IMR-90 (cell line): ENCODE results near the gene SOS1. TPM values are rescaled to one million over a fixed set of nuclear protein-coding genes. Genes with fewer than 3 reads are reported as not detected.

Experiments
- ATAC-seq: fragments of 200-7000 bp; cut with Tn5 transposase; 2 replicates; pipeline ENCODE4 v1.9.1; 2020; ENCODE audit warnings: low read depth, mild to moderate bottlenecking, moderate library complexity
- BruUV-seq: library from RNA; stranded (reverse); fragments of 400-500 nt; replicated peaks from 2 replicates; lab custom pipeline; 2021; lab: Mats Ljungman, UMichigan
- CTCF ChIA-PET: fragments of 300-600 bp; formaldehyde crosslinking; extraction: SDS; loops from one replicate; lab custom pipeline; 2021; ENCODE audit warnings: antibody characterized with exemption; lab: Yijun Ruan, JAX
- POLR2A ChIA-PET: fragments of 300-600 bp; sonication (Branson Sonifier 250); formaldehyde crosslinking; loops from one replicate; lab custom pipeline; 2022; ENCODE audit warnings: antibody characterized with exemption; ENCODE audit not compliant: unreplicated experiment; lab: Charles Lee
- DNase-seq: peaks from one replicate; pipeline ENCODE4 v3.0.0; 2013
- H2AFZ ChIP-seq: replicated peaks from 2 replicates; pipeline ENCODE3; 2013; ENCODE audit warnings: low read length, mild to moderate bottlenecking; ENCODE audit not compliant: poor library complexity
- H2AK5ac ChIP-seq: 2 replicates; pipeline ENCODE4 v1.6.1; 2013; ENCODE audit warnings: low read depth, low read length, inconsistent platforms
- H2AK9ac ChIP-seq: replicated peaks from 2 replicates; pipeline ENCODE3; 2013; ENCODE audit warnings: mild to moderate bottlenecking, low read depth, low read length, moderate library complexity; ENCODE audit not compliant: poor library complexity
- H2BK120ac ChIP-seq: 2 replicates; pipeline ENCODE4 v1.6.1; 2013; ENCODE audit warnings: low read depth, low read length, inconsistent platforms
- H2BK15ac ChIP-seq: 3 replicates; pipeline ENCODE4 v1.6.1; 2013; ENCODE audit warnings: low read depth, low read length, inconsistent platforms
- H2BK20ac ChIP-seq: 2 replicates; pipeline ENCODE4 v1.6.1; 2013; ENCODE audit warnings: low read depth, mild to moderate bottlenecking, inconsistent platforms, low read length, moderate library complexity
- H2BK5ac ChIP-seq: 2 replicates; pipeline ENCODE4 v1.6.1; 2013; ENCODE audit warnings: mild to moderate bottlenecking, low read depth, low read length, inconsistent platforms; ENCODE audit not compliant: poor library complexity, severe bottlenecking
- H3K14ac ChIP-seq: replicated peaks from 2 replicates; pipeline ENCODE4 v1.6.1; 2013; ENCODE audit warnings: low read depth, low read length, inconsistent platforms
- H3K18ac ChIP-seq: 2 replicates; pipeline ENCODE4 v1.6.1; 2013; ENCODE audit warnings: low read depth, low read length, control low read depth
- H3K23ac ChIP-seq: 2 replicates; pipeline ENCODE4 v1.6.1; 2013; ENCODE audit warnings: low read depth, low read length, inconsistent platforms
- H3K27ac ChIP-seq: 2 replicates; pipeline ENCODE4 v1.5.1; 2013; ENCODE audit warnings: mild to moderate bottlenecking, control low read depth, low read length; ENCODE audit not compliant: insufficient read depth
- H3K27me3 ChIP-seq: 2 replicates; pipeline ENCODE4 v1.6.1; 2013; ENCODE audit warnings: low read length; ENCODE audit not compliant: control insufficient read depth, insufficient read depth
- H3K36me3 ChIP-seq: 2 replicates; pipeline ENCODE4 v1.6.1; 2013; ENCODE audit warnings: low read length, mixed read lengths; ENCODE audit not compliant: control insufficient read depth, insufficient read depth
- H3K4ac ChIP-seq: 2 replicates; pipeline ENCODE4 v1.6.1; 2013; ENCODE audit warnings: low read depth, low read length, inconsistent platforms
- H3K4me1 ChIP-seq: 2 replicates; pipeline ENCODE4 v1.6.1; 2013; ENCODE audit warnings: low read length, mixed read lengths; ENCODE audit not compliant: control insufficient read depth, insufficient read depth
- H3K4me2 ChIP-seq: 2 replicates; pipeline ENCODE4 v1.6.1; 2013; ENCODE audit warnings: low read depth, mild to moderate bottlenecking, control low read depth, low read length, moderate library complexity
- H3K4me3 ChIP-seq: 2 replicates; pipeline ENCODE4 v1.5.1; 2013; ENCODE audit warnings: low read depth, mild to moderate bottlenecking, control low read depth, low read length, moderate library complexity; ENCODE audit not compliant: insufficient read depth
- H3K56ac ChIP-seq: 2 replicates; pipeline ENCODE4 v1.6.1; 2013; ENCODE audit warnings: low read length, inconsistent platforms; ENCODE audit not compliant: insufficient read depth; ENCODE audit errors: extremely low read depth
- H3K79me1 ChIP-seq, 2 experiments: 2 replicates each; pipeline ENCODE4 v1.6.1; 2013; ENCODE audit warnings: low read length in 2 of 2, inconsistent platforms in 1 of 2, low read depth in 1 of 2
- H3K9ac ChIP-seq: 2 replicates; pipeline ENCODE4 v1.6.1; 2013; ENCODE audit warnings: low read depth, low read length, control low read depth
- H3K9me1 ChIP-seq: 2 replicates; pipeline ENCODE4 v1.6.1; 2013; ENCODE audit warnings: low read length, inconsistent platforms; ENCODE audit not compliant: insufficient read depth
- H3K9me3 ChIP-seq: 2 replicates; pipeline ENCODE4 v1.6.1; 2013; ENCODE audit warnings: low read length; ENCODE audit not compliant: control insufficient read depth, insufficient read depth
- H4K20me1 ChIP-seq: 2 replicates; pipeline ENCODE4 v1.6.1; 2013; ENCODE audit warnings: low read length, inconsistent platforms; ENCODE audit not compliant: insufficient read depth
- H4K5ac ChIP-seq: 2 replicates; pipeline ENCODE4 v1.6.1; 2013; ENCODE audit warnings: mild to moderate bottlenecking, low read depth, low read length, control low read depth
- H4K8ac ChIP-seq, 2 experiments: 2 replicates each; pipeline ENCODE4 v1.6.1; 2013; ENCODE audit warnings: low read depth in 2 of 2, low read length in 2 of 2, control low read depth in 1 of 2, inconsistent platforms in 1 of 2
- H4K91ac ChIP-seq: 2 replicates; pipeline ENCODE4 v1.6.1; 2013; ENCODE audit warnings: low read depth, low read length, inconsistent platforms; ENCODE audit not compliant: insufficient read depth
- BHLHE40 ChIP-seq: fragments of 150-350 bp; IDR thresholded peaks from 2 replicates; pipeline ENCODE4 v1.6.1; 2016; ENCODE audit warnings: mild to moderate bottlenecking, low read depth, low read length
- CEBPB ChIP-seq: IDR thresholded peaks from 2 replicates; pipeline ENCODE4 v1.6.1; 2012; ENCODE audit warnings: low read depth, low read length, improper control_type of control experiment
- CHD1 ChIP-seq: IDR thresholded peaks from 2 replicates; pipeline ENCODE4 v1.6.1; 2012; ENCODE audit warnings: low read depth, low read length, improper control_type of control experiment
- CTCF ChIP-seq: conservative IDR thresholded peaks from 2 replicates; pipeline ENCODE4 v1.5.1; 2012; ENCODE audit warnings: mild to moderate bottlenecking, low read depth, low read length, improper control_type of control experiment
- ELK1 ChIP-seq: fragments of 150-350 bp; IDR thresholded peaks from 2 replicates; pipeline ENCODE4 v1.6.1; 2016; ENCODE audit warnings: low read depth, mild to moderate bottlenecking, low read length, moderate library complexity, borderline replicate concordance
- FOS ChIP-seq: fragments of 150-350 bp; IDR thresholded peaks from 2 replicates; pipeline ENCODE4 v1.6.1; 2016; ENCODE audit warnings: low read depth, low read length
- MAFK ChIP-seq: IDR thresholded peaks from 2 replicates; pipeline ENCODE4 v1.6.1; 2012; ENCODE audit warnings: low read depth, low read length, improper control_type of control experiment
- MAZ ChIP-seq: IDR thresholded peaks from 2 replicates; pipeline ENCODE4 v1.6.1; 2012; ENCODE audit warnings: low read depth, mild to moderate bottlenecking, low read length, improper control_type of control experiment, moderate library complexity, borderline replicate concordance
- MXI1 ChIP-seq: IDR thresholded peaks from 2 replicates; pipeline ENCODE4 v1.6.1; 2012; ENCODE audit warnings: low read depth, mild to moderate bottlenecking, low read length, moderate library complexity, borderline replicate concordance
- NFE2L2 ChIP-seq: fragments of 150-350 bp; IDR thresholded peaks from 2 replicates; pipeline ENCODE4 v1.6.1; 2016; ENCODE audit warnings: low read depth, mild to moderate bottlenecking, low read length
- POLR2A ChIP-seq: IDR thresholded peaks from 2 replicates; pipeline ENCODE4 v1.6.1; 2012; ENCODE audit warnings: mild to moderate bottlenecking, low read depth, low read length
- RAD21 ChIP-seq: IDR thresholded peaks from 2 replicates; pipeline ENCODE4 v1.6.1; 2012; ENCODE audit warnings: low read length, improper control_type of control experiment
- RCOR1 ChIP-seq: IDR thresholded peaks from 2 replicates; pipeline ENCODE4 v1.6.1; 2012; ENCODE audit warnings: mild to moderate bottlenecking, low read length, improper control_type of control experiment; ENCODE audit not compliant: insufficient replicate concordance
- RFX5 ChIP-seq: IDR thresholded peaks from 2 replicates; pipeline ENCODE4 v1.8.0; 2012; ENCODE audit warnings: low read depth, mild to moderate bottlenecking, low read length, moderate library complexity
- SMC3 ChIP-seq: fragments of 150-350 bp; IDR thresholded peaks from 2 replicates; pipeline ENCODE4 v1.6.1; 2016; ENCODE audit warnings: low read depth, mild to moderate bottlenecking, antibody characterized with exemption, low read length, moderate library complexity
- USF2 ChIP-seq: fragments of 150-350 bp; IDR thresholded peaks from 2 replicates; pipeline ENCODE4 v1.6.1; 2017; ENCODE audit warnings: mild to moderate bottlenecking, antibody characterized with exemption, low read length, low read depth
- WGBS, 2 experiments: methylation state at CpG; one replicate each; pipeline versions ENCODE4 v1.1.5 to v1.1.7; 2013; ENCODE audit warnings: missing lambda C conversion rate in 2 of 2; ENCODE audit not compliant: insufficient read length in 1 of 2; ENCODE audit errors: extremely low coverage in 2 of 2; 5-methylcytosine and 5-hydroxymethylcytosine counted together
- dilution Hi-C: fragments of 300-500 bp; cut with HindIII; formaldehyde crosslinking; loops from one replicate; pipeline ENCODE4 v1.14.3; 2018; ENCODE audit warnings: low sequenced_read_pairs; ENCODE audit not compliant: unreplicated experiment
- in situ Hi-C: fragments of 300-500 bp; cut with MboI; formaldehyde crosslinking; loops from 3 replicates; pipeline ENCODE4 v1.14.3; 2019; ENCODE audit warnings: low sequenced_read_pairs, inconsistent platforms, mixed read lengths
- intact Hi-C: fragments of 100-400 bp; cut with micrococcal nuclease; formaldehyde crosslinking; loops from 2 replicates; pipeline ENCODE4 v1.10.0; 2022
- polyA plus RNA-seq, 3 experiments: library from polyadenylated mRNA; depleted of rRNA; stranded (reverse); fragments of >200 nt; gene quantifications; 2 replicates each; pipeline ENCODE4 v1.2.3, GENCODE V29; 2012; ENCODE audit warnings: low replicate concordance in 1 of 3
- total RNA-seq: library from RNA; depleted of rRNA; stranded (reverse); fragments of >200 nt; gene quantifications from 2 replicates; pipeline ENCODE4 v1.2.3, GENCODE V29; 2012

The SOS1 gene
- total and polyA plus RNA-seq, 2 of the 4 experiments (the other 2 are of a cell fraction): 8.2 to 11.2 TPM

GRCh38 chr2:39160982-39161381 lies 40.1 kb upstream of the SOS1 start:
- WGBS, 2 experiments: no CpG with 5 or more reads among the region's 3 CpGs

More at GRCh38 chr2:39160982-39161381, 40.1 kb upstream of the SOS1 start:
- Histone ChIP-seq H3K23ac (no peak overlapping the region), H2BK5ac (no peak overlapping the region), H3K4me3 (no peak overlapping the region), H2AK5ac (no peak overlapping the region), H3K56ac (no peak overlapping the region), H4K91ac (no peak overlapping the region), H2BK120ac (no peak overlapping the region), H3K4ac (no peak overlapping the region), H2BK20ac (no peak overlapping the region), H3K4me2 (peak overlapping the region; percentile 54; the same call in 1 of the 2 replicates), H3K9me1 (no peaks in the 10 kb centered on the region; the same call in 1 of the 2 replicates), H3K18ac (no peak overlapping the region), H3K14ac (no peak overlapping the region), H2AFZ (no peak overlapping the region), H3K4me1 (peaks cover 1% of the 10 kb centered on the region; the same call in 1 of the 2 replicates), H4K20me1 (no peaks in the 10 kb centered on the region), H3K79me1 (no peaks in the 10 kb centered on the region), H2AK9ac (no peak overlapping the region), H4K8ac (no peak overlapping the region), H2BK15ac (no peak overlapping the region), H3K36me3 (no peaks in the 10 kb centered on the region), H3K9me3 (no peaks in the 10 kb centered on the region), H3K27me3 (no peaks in the 10 kb centered on the region), H3K9ac (no peak overlapping the region), H3K27ac (no peak overlapping the region), H4K5ac (no peak overlapping the region)
- dilution Hi-C loops: no loop called here
- CTCF ChIA-PET: no interaction called here
- ATAC-seq (peak; percentile 46; the same call in 1 of the 2 replicates), DNase-seq (peak; percentile 28)
- intact Hi-C loops: no loop called here
- no TSS peak for BruUV-seq
- in situ Hi-C loops: no loop called here
- POLR2A ChIA-PET: no interaction called here
- TF ChIP-seq CHD1: no peak
- TF ChIP-seq RFX5: no peak
- no peak for TF ChIP-seq NFE2L2
- TF ChIP-seq SMC3: no peak
- no peak for TF ChIP-seq MAZ
- TF ChIP-seq CTCF: no peak
- TF ChIP-seq BHLHE40: no peak
- no peak for TF ChIP-seq FOS
- no peak for TF ChIP-seq MXI1
- no peak for TF ChIP-seq POLR2A
- no peak for TF ChIP-seq RAD21
- TF ChIP-seq USF2: no peak
- no peak for TF ChIP-seq ELK1
- TF ChIP-seq MAFK: no peak
- TF ChIP-seq RCOR1: no peak
- no peak for TF ChIP-seq CEBPB
